ENCODE measurements around the gene STAB1. TPM values are rescaled to one million over a fixed set of nuclear protein-coding genes. Genes with fewer than 3 reads are reported as not detected.

STAB1 gene
- total RNA-seq, 1 donor from 2014 or later: not detected

- no peak overlapping the region for H3K4me3 Mint-ChIP-seq
- H3K9me3 ChIP-seq (ENCODE audit: low read depth): no peaks in the 10 kb centered on the region
- no peaks in the 10 kb centered on the region for H3K36me3 Mint-ChIP-seq
- H3K27me3 Mint-ChIP-seq (ENCODE audit: insufficient read depth, low read depth): peaks cover 15% of the 10 kb centered on the region
- H2AFZ ChIP-seq (replicated peaks): no peak overlapping the region
- no peak overlapping the region for H3K27ac Mint-ChIP-seq
- peaks cover 12% of the 10 kb centered on the region for H3K4me1 Mint-ChIP-seq
- H3K4me1 ChIP-seq: peaks cover 3% of the 10 kb centered on the region
- no peak overlapping the region for H3K27ac ChIP-seq
- no peak for DNase-seq (ENCODE audit: low spot score)
- no peak overlapping the region for H3K4me2 ChIP-seq
- no peaks in the 10 kb centered on the region for H3F3A ChIP-seq (ENCODE audit: low read depth)
- H3K36me3 ChIP-seq: no peaks in the 10 kb centered on the region
- H3K27me3 ChIP-seq: no peaks in the 10 kb centered on the region
- TF ChIP-seq EZH2phosphoT487 (IDR thresholded peaks at IDR 0.05): no peak
- no peak for TF ChIP-seq EZH2 (IDR thresholded peaks at IDR 0.05)
- TF ChIP-seq CTCF (IDR thresholded peaks at IDR 0.05): no peak
- H3K4me3 ChIP-seq: no peak overlapping the region
- H3K9ac ChIP-seq: no peak overlapping the region
- no peaks in the 10 kb centered on the region for H3K79me2 ChIP-seq (ENCODE audit: low read depth)
- H4K20me1 ChIP-seq (ENCODE audit: low read depth): no peaks in the 10 kb centered on the region
- no peaks in the 10 kb centered on the region for H3K9me3 Mint-ChIP-seq
Measured at GRCh38 chr3:52447512-52448355, 47.4 kb upstream of the STAB1 start.

GRCh38 chr3:52450489-52451236 is 44.5 kb upstream of the STAB1 start:
- no peaks in the 10 kb centered on the region for H3K9me3 ChIP-seq (ENCODE audit: low read depth)
- no peak overlapping the region for H3K9ac ChIP-seq
- no peak overlapping the region for H2AFZ ChIP-seq (replicated peaks)
- Mint-ChIP-seq H3K4me3 (no peak overlapping the region), H3K27ac (peak overlapping the region; percentile 72), H3K36me3 (no peaks in the 10 kb centered on the region), H3K9me3 (no peaks in the 10 kb centered on the region), H3K27me3 (ENCODE audit: insufficient read depth, low read depth) (peaks cover 18% of the 10 kb centered on the region), H3K4me1 (peaks cover 27% of the 10 kb centered on the region)
- H4K20me1 ChIP-seq (ENCODE audit: low read depth): no peaks in the 10 kb centered on the region
- DNase-seq (ENCODE audit: low spot score): no peak
- H3K36me3 ChIP-seq: no peaks in the 10 kb centered on the region
- TF ChIP-seq EZH2phosphoT487 (IDR thresholded peaks at IDR 0.05): no peak
- TF ChIP-seq CTCF (IDR thresholded peaks at IDR 0.05): no peak
- TF ChIP-seq EZH2 (IDR thresholded peaks at IDR 0.05): no peak
- H3K4me1 ChIP-seq: peaks cover 17% of the 10 kb centered on the region
- H3K4me3 ChIP-seq: no peak overlapping the region
- H3F3A ChIP-seq (ENCODE audit: low read depth): peaks cover 10% of the 10 kb centered on the region
- H3K4me2 ChIP-seq: no peak overlapping the region
- H3K27me3 ChIP-seq: no peaks in the 10 kb centered on the region
- H3K79me2 ChIP-seq (ENCODE audit: low read depth): peaks cover 2% of the 10 kb centered on the region
- H3K27ac ChIP-seq: no peak overlapping the region

- H3F3A ChIP-seq (ENCODE audit: low read depth): peaks cover 12% of the 10 kb centered on the region
- no peak overlapping the region for H3K4me3 ChIP-seq
- no peak overlapping the region for H2AFZ ChIP-seq (replicated peaks)
- H3K9ac ChIP-seq: no peak overlapping the region
- TF ChIP-seq EZH2 (IDR thresholded peaks at IDR 0.05) (no peak), CTCF (IDR thresholded peaks at IDR 0.05) (peak; percentile 21)
- H3K36me3 ChIP-seq: no peaks in the 10 kb centered on the region
- no peaks in the 10 kb centered on the region for H3K27me3 ChIP-seq
- H3K4me2 ChIP-seq: no peak overlapping the region
- peak; percentile 46 for DNase-seq (ENCODE audit: low spot score)
- no peaks in the 10 kb centered on the region for H3K9me3 Mint-ChIP-seq
- H3K27ac ChIP-seq: no peak overlapping the region
- peaks cover 20% of the 10 kb centered on the region for H3K27me3 Mint-ChIP-seq (ENCODE audit: insufficient read depth, low read depth)
- H3K27ac Mint-ChIP-seq: no peak overlapping the region
- H3K36me3 Mint-ChIP-seq: no peaks in the 10 kb centered on the region
- H3K4me1 Mint-ChIP-seq: peaks cover 30% of the 10 kb centered on the region
- H3K79me2 ChIP-seq (ENCODE audit: low read depth): peaks cover 10% of the 10 kb centered on the region
- H3K4me3 Mint-ChIP-seq: peak overlapping the region; percentile 64
- peaks cover 17% of the 10 kb centered on the region for H3K4me1 ChIP-seq
- H3K9me3 ChIP-seq (ENCODE audit: low read depth): no peaks in the 10 kb centered on the region
- H4K20me1 ChIP-seq (ENCODE audit: low read depth): no peaks in the 10 kb centered on the region
Measured at GRCh38 chr3:52451237-52452083, 43.7 kb upstream of the STAB1 start.

Data from neural progenitor cell (in vitro differentiated cells).